ENCODE results near the gene PHACTR1. TPM values are rescaled to one million over a fixed set of nuclear protein-coding genes. Genes with fewer than 3 reads are reported as not detected.
"Not testable (repeated sequence)": the region's sequence is repeated elsewhere in the genome, so short reads cannot be mapped to it uniquely, and the experiment has no call there.

Gene PHACTR1
- total RNA-seq, 1 donor from 2014 or later: 116 TPM

DNA sequence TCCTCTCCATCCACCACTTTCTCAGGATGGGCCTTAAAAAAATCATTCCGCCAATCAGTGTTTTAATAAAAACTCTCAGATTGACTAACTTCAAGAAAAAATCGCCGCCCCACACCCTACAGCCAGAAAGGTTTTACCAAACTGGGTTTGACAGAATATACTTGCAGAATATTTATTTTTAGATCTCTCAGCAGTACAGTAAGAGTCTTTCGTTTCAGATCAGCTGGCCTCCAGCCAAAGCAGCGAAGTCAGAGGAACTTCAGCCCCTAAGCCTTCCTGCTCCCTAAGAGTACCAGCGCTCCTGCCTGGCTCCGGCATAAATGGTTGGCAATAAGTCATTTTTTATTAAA is 587.1 kb downstream of the PHACTR1 start:
- ATAC-seq: peak; percentile 73
- peak; percentile 89 for DNase-seq (ENCODE audit: missing footprints)
- intact Hi-C loops (cut with DNase I): loop anchor here (10.0 kb wide), 1 partner anchor 289 kb away; no protein-coding TSS in a partner anchor

DNA sequence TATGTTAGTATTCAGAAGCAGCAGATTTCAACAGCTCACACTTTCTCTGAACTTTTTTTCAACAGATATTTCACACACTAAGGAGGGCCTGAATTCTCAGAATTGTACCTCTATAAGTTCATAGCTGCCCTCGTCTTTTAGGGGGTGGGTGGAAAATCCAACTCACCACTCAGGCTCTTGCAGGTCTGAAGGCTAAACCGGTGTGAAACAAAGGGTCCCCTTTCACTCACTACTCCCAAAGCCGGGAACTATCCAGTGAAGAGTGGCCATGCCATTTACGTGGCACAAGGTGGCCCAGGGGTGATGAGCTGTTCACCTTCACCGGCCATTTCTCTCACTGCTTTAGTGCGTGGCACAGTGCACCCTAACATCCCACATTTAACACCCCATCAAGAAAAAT is 587.5 kb downstream of the PHACTR1 start:
- no peak for DNase-seq (ENCODE audit: missing footprints)
- intact Hi-C loops (cut with DNase I): loop anchor here (10.0 kb wide), 1 partner anchor 289 kb away; no protein-coding TSS in a partner anchor
- ATAC-seq: no peak

DNA sequence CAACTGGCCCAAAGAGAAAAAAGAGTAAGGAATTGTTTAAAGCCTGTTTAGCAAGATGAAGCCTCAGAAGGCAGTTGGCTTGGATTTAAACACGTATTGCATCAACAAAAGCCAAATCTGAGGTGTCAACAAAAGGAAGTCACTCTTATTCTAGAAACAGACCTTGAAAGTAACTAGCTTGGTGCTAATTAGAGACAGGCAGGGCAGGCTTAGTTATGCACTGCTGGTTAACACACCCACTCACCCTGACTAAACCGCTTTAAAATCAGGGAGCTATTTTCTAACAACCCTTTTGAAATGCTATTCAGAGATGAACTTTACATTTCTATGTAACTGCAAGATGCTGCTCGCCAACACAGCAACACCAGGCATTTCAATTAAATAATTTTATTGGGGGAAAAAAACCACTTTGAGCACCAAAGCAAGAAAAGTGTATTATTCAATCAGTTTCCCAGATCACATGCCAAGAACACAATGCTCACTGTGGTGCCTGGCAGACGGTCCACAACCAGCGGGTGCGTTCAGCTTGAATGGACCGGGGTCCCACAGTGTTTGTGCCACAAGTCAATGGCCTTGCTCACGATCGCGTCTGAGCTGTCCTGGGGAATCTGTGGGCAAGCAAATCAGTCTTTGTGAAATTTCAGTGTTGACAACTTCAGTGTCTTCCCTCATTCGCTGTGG is 588.2 kb downstream of the PHACTR1 start:
- ATAC-seq (no peak), DNase-seq (ENCODE audit: missing footprints) (no peak)
- intact Hi-C loops (cut with DNase I): loop anchor here (10.0 kb wide), 1 partner anchor 290 kb away; no protein-coding TSS in a partner anchor

DNA sequence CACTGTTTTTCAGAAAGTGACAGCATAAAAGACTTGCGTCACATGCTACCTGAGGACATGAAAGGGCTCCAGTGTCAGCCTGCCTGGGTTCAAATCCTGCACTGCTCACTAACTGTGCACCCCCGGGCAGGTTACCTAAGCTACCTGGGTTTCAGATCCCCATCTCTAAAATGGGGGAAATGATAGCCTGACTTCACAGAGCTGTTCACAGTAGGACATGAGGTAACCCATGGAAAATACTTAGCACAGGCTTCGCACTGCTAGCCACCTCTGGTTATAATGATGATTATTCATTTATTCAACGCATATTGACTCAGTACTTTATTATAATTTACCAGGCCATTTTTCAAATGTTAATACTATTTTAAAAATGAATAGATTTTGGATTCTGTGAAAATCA is 588.7 kb downstream of the PHACTR1 start:
- no peak for ATAC-seq
- DNase-seq (ENCODE audit: missing footprints): no peak
- intact Hi-C loops (cut with DNase I): loop anchor here (10.0 kb wide), 1 partner anchor 290 kb away; no protein-coding TSS in a partner anchor

DNA sequence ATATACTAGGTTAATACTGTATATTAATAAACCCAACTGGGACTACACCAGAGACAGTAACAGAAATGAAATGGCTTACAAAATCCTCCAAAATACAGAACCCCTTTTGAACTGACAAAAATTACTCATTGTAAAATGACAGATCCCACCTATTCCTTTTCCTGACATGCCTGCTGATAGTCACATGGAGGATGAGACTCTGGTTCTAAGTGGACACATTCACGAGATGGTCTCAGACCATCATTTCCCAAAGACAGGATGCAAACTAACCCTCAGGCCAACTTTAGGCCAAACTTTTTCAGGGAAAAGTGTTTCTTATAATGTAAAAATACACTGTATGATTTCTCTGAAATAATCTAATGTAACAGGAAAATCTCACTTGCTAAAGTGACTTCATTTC is 589.2 kb downstream of the PHACTR1 start:
- ATAC-seq: no peak
- no peak for DNase-seq (ENCODE audit: missing footprints)
- intact Hi-C loops (cut with DNase I): loop anchor here (10.0 kb wide), 1 partner anchor 291 kb away; no protein-coding TSS in a partner anchor

DNA sequence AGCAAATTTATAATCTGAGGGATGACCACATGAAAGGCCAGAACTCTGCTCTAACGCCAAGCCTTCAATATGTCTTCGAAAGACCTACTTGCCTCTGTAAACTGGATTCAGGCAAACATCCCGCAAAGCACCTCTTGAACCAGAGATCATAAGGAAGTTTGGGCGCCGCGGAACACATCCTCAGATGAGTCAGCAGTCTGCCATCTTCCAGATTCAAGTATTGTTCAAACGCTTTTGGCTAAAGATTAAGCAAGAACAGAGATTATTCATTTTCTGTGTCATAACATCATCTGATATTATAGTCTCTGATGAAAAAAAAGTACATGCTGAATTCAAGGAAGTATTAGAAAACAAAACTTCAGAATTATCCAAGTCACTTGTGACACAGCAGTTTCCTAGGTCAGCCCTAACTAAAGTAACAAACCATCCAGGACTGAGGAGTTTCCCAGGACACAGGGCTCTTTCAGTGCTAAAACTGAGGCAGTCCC is 591.0 kb downstream of the PHACTR1 start:
- no peak for ATAC-seq
- intact Hi-C loops (cut with DNase I): loop anchor here (10.0 kb wide), 1 partner anchor 293 kb away; no protein-coding TSS in a partner anchor
- no peak for DNase-seq (ENCODE audit: missing footprints)

DNA sequence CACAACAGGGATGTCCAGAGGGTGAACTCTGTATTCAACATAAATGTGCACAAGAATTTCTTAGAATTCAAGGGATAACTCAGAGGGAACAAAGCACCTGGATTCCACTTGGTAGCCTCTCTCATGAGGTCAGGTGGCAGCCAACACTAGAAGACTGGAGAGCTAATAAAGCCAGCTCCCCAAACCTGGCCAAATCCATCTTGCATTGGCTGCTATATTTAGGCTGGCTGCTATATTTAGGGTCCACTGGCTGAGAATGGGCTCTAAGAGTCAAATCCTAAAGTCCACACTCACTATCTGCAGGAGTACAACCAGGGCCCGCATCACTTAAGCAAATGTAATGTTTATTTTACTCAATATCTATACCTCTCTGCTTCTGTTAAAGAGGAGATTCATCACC is 591.8 kb downstream of the PHACTR1 start:
- DNase-seq (ENCODE audit: missing footprints) (no peak), ATAC-seq (peak; percentile 78)
- intact Hi-C loops (cut with DNase I): loop anchor here (10.0 kb wide), 1 partner anchor 294 kb away; no protein-coding TSS in a partner anchor

DNA sequence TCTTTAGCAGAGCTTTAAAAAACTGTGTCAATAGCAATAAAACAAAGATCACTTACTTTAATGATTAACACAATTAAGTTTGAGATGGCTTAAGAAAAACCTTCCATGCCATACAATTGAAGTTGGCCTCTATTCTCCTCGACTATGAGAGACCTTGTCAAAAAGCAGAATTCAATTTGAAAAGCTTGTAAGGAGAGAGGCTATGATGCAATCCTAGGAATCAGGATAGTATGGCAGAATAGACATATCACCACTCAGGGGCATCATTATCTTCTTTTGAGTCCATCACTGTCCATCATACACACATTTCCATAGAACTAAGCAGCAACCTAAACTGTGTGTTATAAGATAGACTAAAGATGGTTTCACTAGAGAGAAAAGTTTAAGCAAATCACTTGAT is 594.6 kb downstream of the PHACTR1 start:
- intact Hi-C loops (cut with DNase I): no loop called here
- no peak for DNase-seq (ENCODE audit: missing footprints)
- no peak for ATAC-seq

DNA sequence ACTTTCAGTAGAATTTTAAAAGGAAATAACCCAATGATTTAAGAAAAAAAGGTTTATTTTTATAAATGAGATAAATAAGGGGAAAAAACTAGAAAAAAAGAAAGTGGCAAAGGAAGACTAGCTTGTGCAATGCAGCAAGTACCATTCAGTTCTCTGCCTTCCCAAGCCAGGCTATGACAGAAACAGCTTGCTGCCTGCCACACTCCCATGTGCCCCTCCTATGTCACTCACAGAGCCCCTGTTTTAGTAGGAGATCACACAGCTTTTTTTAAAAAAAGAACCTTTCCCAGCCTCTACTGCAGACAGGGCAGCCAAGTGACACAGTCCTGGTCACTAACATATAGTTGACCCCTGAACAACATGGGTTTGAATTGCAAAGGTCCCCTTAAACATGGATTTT is 598.2 kb downstream of the PHACTR1 start:
- DNase-seq (ENCODE audit: missing footprints): no peak

DNA sequence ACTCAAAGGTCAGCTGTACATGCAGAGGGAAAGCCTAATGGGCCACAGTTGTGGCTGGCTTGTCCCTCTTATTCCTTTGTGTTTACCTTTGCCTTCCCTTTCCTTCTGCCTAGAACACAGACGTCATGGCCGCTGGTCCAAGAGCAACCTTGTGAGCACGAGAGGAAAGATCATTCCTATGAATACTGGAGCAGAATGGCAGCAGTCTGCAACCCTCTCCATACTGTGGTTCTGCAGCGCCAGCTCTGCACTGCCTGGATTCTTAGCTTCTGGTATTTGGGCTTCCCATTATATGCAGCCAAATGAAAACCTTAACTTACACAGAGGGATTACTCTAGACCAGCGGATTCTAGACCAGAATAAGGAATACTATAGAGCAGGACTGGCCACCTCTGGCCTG is 599.3 kb downstream of the PHACTR1 start:
- ATAC-seq (no peak), DNase-seq (ENCODE audit: missing footprints) (no peak)
- intact Hi-C loops (cut with DNase I): no loop called here

More for the DNA sequence above, 598.2 kb downstream of the PHACTR1 start:
- ATAC-seq: no peak
- intact Hi-C loops (cut with DNase I): no loop called here

DNA sequence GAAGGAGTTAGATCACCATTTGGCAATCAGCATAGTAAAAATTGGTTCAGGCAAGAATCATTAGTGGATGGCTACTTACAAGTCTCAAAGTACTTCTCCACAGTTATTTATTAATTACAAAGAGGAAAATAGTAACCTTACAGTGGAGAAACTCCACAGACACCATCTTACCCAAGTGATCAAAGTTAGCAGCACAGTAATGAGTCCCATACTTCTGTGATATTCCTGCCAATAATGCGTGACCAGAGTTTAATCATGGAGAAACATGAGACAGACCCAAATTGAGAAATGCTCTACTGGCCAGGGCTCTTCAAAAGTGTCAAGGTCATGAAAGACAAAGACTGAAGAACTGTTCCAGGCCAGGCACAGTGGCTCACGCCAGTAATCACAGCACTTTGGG is 602.3 kb downstream of the PHACTR1 start:
- intact Hi-C loops (cut with DNase I): no loop called here
- no peak for ATAC-seq
- no peak for DNase-seq (ENCODE audit: missing footprints)

DNA sequence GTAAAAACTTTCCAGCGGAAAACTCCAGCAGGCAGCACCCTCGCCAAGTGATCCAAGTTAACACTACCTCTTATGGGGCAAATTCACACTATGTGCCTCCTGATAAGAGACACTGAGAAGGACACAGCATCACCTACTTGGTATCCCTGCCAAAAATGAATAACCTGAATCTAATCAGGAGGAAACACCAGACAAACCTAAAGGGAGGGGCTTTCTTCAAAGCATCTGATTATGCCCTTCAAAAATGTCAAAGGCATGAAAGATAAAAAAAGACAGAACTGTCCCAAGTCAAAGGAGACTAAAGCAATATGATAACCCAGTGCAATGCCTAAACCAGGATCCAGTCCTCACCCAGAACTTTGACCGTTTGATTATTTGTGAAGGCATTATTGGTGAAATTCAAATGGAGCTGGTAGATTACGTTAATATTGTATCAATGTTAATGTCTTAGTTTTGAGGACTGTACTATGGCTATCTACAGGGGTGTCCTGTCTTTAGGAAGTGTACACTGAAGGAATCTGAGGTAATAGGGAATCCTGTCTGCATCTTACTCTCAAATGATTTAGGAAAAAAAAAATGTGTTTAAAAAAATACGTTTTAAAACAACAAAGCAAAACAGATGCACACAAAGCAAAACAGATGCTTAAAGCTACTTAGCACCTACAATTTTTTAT is 603.5 kb downstream of the PHACTR1 start:
- DNase-seq (ENCODE audit: missing footprints): no peak
- intact Hi-C loops (cut with DNase I): no loop called here
- ATAC-seq: no peak

DNA sequence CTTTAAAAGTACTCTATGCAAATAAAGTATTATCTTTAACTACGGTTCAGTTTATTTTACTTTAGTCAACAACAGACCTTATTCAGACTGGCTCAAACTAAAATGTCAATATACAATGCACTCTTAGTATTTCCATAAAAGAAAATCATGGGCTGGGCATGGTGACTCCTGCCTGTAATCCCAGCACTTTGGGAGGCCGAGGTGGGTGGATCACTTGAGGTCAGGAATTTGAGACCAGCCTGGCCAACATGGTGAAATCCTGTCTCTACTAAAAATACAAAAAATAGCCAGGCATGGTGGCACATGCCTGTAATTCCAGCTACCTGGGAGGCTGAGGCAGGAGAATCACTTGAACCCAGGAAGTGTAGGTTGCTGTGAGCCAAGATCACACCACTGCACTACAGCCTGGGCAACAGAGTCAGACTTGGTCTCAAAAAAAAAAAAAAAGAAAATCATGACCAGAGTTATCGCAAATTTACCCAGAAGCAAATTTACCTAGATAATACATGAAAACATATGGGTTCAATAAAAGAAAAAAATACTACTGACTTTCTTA is 609.5 kb downstream of the PHACTR1 start:
- ATAC-seq; DNase-seq (ENCODE audit: missing footprints): not testable (repeated sequence)
- intact Hi-C loops (cut with DNase I): loop anchor here (5.0 kb wide), 1 partner anchor 286 kb away; no protein-coding TSS in a partner anchor

DNA sequence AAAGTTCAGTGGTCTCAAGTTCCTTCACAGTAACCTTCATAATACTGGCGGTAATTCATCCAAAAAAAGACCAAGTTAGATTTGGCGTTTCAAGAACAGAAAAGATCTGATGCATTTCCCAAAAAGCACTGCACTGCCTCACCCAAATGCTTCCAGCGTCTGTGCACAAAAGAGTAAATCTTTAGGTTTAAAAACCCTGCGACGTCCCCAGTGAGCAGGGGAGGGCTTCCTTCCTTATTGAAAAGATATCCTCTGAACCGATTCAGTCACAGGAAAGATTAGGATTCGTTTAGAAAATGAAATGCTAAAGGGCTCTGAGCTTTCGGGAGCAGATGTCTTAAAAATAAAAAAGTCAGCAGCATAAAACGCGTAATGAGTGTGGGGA is 611.1 kb downstream of the PHACTR1 start:
- ATAC-seq: no peak
- intact Hi-C loops (cut with DNase I): loop anchor here (2.0 to 5.0 kb wide), 2 partner anchors 159 to 285 kb away; partner anchors contain the start of gene GFOD1

DNA sequence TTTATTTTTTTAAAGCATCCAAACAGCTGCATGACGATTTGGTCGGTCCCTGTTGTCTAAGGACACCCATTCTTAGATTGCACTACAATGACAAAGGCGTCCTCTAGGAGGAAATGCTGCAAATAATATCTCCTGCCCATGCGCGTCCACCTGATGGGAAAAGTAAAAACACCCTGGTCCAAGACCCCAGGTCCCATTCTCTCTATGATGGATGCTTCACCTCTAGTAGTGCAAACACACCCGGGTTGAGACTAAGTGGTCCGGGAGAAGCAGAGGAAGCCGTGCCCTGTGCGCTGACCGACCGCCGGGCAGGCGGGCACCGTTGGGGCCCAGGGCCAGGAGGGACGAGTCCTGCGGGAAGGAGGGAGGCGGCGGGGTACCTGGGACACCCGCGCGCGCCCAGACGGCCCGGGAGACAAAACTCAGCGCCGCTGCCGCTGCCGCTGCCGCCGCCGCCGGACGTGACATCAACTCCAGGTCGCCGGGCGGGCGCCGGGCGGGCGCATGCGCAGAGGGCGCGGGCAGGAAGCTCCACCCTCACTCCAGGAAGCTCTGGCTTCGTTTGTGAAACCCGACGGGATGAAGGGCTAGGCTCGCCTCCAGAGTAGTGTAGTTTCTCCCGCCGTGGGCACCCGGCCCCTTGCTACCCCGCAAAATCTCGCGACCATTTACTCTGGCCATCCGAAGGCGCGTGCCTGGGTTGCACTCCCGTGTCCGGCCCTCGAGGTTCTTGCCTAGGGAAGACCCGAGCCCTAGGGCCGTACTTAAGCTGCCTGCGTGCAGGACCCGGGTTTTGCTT is 611.7 kb downstream of the PHACTR1 start, which contains the start of gene TBC1D7:
TBC1D7 (minus strand) TSS at position 462 of the 799 bp plus-strand sequence. CDS start 1,639 bp downstream, outside the sequence.
- ATAC-seq (peak; percentile 96), DNase-seq (ENCODE audit: missing footprints) (peak; percentile 94)
- intact Hi-C loops (cut with DNase I): loop anchor here (2.0 to 5.0 kb wide), 2 partner anchors 159 to 284 kb away; partner anchors contain the start of gene GFOD1

More for the DNA sequence above, 611.1 kb downstream of the PHACTR1 start:
- DNase-seq (ENCODE audit: missing footprints): no peak

DNA sequence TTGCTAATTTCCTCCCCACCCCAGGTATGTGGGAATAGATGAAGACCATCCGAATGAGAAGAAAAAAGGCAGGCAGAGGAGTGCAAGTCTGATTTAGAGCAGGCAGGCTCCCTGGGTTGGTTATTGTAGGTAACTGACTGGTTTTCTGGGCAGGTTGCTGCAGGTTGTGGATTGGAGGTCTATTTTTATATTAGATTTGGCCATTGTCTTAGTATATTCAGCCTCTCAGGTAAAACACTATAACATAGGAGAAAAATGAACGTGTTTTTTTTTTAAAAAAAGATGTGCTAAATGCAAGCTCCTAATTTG is 612.3 kb downstream of the PHACTR1 start:
- ATAC-seq: no peak
- no peak for DNase-seq (ENCODE audit: missing footprints)
- intact Hi-C loops (cut with DNase I): loop anchor here (2.0 to 5.0 kb wide), 2 partner anchors 158 to 283 kb away; partner anchors contain the start of gene GFOD1

DNA sequence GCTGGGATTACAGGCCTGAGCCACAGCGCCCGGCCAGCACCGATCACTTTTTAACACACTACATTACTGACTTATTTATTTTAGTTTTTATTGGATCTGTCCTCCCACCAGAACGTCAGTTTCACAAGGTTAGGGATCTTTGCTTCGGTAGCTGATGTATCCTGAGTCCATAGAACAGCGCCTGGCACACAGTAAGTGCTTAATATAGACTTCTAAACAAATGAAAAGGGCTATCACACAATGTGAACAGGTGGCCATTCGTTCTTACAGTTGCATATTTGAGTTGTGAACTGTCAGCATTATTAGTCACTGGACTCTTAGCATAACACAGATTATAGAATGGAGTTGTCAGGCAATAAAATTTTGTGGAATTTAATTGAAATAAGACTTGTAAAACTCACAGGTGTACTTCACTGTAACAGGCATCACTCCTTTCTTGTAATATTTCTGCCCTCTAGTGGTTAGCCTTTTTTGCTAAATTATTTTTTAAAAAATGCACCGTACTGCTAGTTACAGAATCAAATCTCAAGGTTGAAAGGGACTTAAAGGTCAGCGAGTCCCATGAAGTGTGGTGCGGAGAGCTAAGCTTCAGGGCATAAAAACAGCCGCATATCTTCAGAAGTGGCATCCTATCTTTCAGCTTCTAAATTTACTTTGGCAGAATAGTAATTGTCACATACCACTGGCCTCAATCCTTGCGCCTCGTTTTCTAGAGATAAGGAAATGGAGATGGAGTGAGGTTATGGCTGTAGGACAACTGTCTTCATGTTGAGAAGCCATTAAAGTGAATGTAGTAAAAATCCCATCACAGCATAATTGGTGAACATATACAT is 615.2 kb downstream of the PHACTR1 start:
- ATAC-seq: no peak
- intact Hi-C loops (cut with DNase I): loop anchor here (5.0 to 10.0 kb wide), 3 partner anchors 66 to 246 kb away; no protein-coding TSS in a partner anchor

DNA sequence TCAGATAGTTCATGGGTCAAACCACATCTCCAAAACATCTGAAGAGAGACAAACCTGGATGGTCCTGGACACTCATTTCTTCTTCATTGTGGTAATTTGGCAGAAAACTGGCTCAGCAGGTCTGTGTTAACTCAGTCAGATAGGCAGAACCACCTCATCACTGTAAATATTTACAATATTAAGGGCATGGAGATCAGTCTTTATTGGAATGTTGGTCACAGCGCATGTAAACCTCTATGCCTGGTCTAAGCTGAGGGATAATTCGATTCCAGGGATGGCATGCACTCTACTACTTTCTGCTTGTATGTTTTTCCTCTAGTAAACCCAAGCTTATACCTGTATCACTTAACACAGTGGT is 615.8 kb downstream of the PHACTR1 start:
- no peak for ATAC-seq
- intact Hi-C loops (cut with DNase I): loop anchor here (5.0 to 10.0 kb wide), 3 partner anchors 65 to 245 kb away; no protein-coding TSS in a partner anchor
- DNase-seq (ENCODE audit: missing footprints): no peak

More for the DNA sequence above, 615.2 kb downstream of the PHACTR1 start:
- DNase-seq (ENCODE audit: missing footprints): no peak

Data from Right ventricle myocardium inferior (tissue), 1 donor.